WERI-Rb-1 (cell line): ENCODE data around the gene EHD2.
A peak's percentile ranks its signal among the peaks of the same experiment; 100 is the strongest.
"Not testable (repeated sequence)": the region's sequence is repeated elsewhere in the genome, so short reads cannot be mapped to it uniquely, and the experiment has no call there.

ENCODE experiments used
- DNase-seq: peaks from one replicate; pipeline ENCODE4 v3.0.0-alpha.2; 2020
- H3K27ac ChIP-seq: fragments of 250-450 bp; sonication (Bioruptor Pico); 2 replicates; pipeline ENCODE4 v1.5.1; 2020; ENCODE audit warnings: mild to moderate bottlenecking, moderate library complexity
- H3K27me3 ChIP-seq: fragments of 250-450 bp; sonication (Bioruptor Pico); 2 replicates; pipeline ENCODE4 v1.5.1; 2021; ENCODE audit warnings: mild to moderate bottlenecking, low read depth, moderate library complexity; ENCODE audit not compliant: insufficient read depth, severe bottlenecking
- H3K36me3 ChIP-seq: fragments of 250-450 bp; sonication (Bioruptor Pico); 2 replicates; pipeline ENCODE4 v1.5.1; 2020; ENCODE audit warnings: mild to moderate bottlenecking, moderate library complexity
- H3K4me3 ChIP-seq: 2 replicates; pipeline ENCODE4 v1.5.1; 2011; ENCODE audit warnings: low read depth, mild to moderate bottlenecking, control low read depth, low read length
- H3K9me3 ChIP-seq: fragments of 250-450 bp; sonication (Bioruptor Pico); 2 replicates; pipeline ENCODE4 v1.5.1; 2021; ENCODE audit warnings: mild to moderate bottlenecking, moderate library complexity; ENCODE audit not compliant: severe bottlenecking
- CTCF ChIP-seq: IDR thresholded peaks from 2 replicates; pipeline ENCODE4 v1.5.1; 2011; ENCODE audit warnings: low read depth, mild to moderate bottlenecking, control low read depth, inconsistent platforms, low read length

Gene EHD2

GRCh38 chr19:47741544-47742140, 28.4 kb downstream of the EHD2 start:
- no peak overlapping the region for H3K4me3 ChIP-seq
- H3K9me3 ChIP-seq, result peaks cover 2% of the 10 kb centered on the region
- peaks cover 4% of the 10 kb centered on the region for H3K36me3 ChIP-seq
- no peak for DNase-seq
- no peak overlapping the region for H3K27ac ChIP-seq
- no peaks in the 10 kb centered on the region for H3K27me3 ChIP-seq
- TF ChIP-seq CTCF, result no peak

GRCh38 chr19:47742634-47743033, 29.4 kb downstream of the EHD2 start:
- H3K27ac ChIP-seq, result no peak overlapping the region
- no peak for DNase-seq
- peaks cover 12% of the 10 kb centered on the region for H3K36me3 ChIP-seq
- no peaks in the 10 kb centered on the region for H3K27me3 ChIP-seq
- H3K4me3 ChIP-seq, result no peak overlapping the region
- H3K9me3 ChIP-seq, result peaks cover 2% of the 10 kb centered on the region
- no peak for TF ChIP-seq CTCF

- TF ChIP-seq CTCF, result no peak
- no peaks in the 10 kb centered on the region for H3K27me3 ChIP-seq
These were observed 32.0 kb downstream of the EHD2 start, which contains the start of gene NOP53 for GRCh38 chr19:47745010-47745901. Gene NOP53 (plus strand): TSS chr19:47745546. CDS start chr19:47745560, 14 bp downstream.

GRCh38 chr19:47746129-47746528, 32.9 kb downstream of the EHD2 start:
- DNase-seq, H3K9me3 ChIP-seq, H3K27me3 ChIP-seq, H3K27ac ChIP-seq: not testable (repeated sequence)
- Histone ChIP-seq H3K4me3 (peak overlapping the region; percentile 82), H3K36me3 (peaks cover 45% of the 10 kb centered on the region)

More at GRCh38 chr19:47745010-47745901, 32.0 kb downstream of the EHD2 start, which contains the start of gene NOP53:
- H3K9me3 ChIP-seq, result peaks cover 2% of the 10 kb centered on the region
- peak within 1 kb of the TSS; percentile 97 for H3K27ac ChIP-seq
- H3K4me3 ChIP-seq, result peak within 1 kb of the TSS; percentile 82
- peak; percentile 96 for DNase-seq
- peaks cover 36% of the 10 kb centered on the region for H3K36me3 ChIP-seq

GRCh38 chr19:47749326-47749725, 36.1 kb downstream of the EHD2 start:
- Histone ChIP-seq H3K36me3 (peaks cover 71% of the 10 kb centered on the region), H3K27me3 (no peaks in the 10 kb centered on the region), H3K4me3 (no peak overlapping the region), H3K27ac (no peak overlapping the region), H3K9me3 (peaks cover 2% of the 10 kb centered on the region)
- no peak for TF ChIP-seq CTCF
- no peak for DNase-seq

GRCh38 chr19:47750752-47751151, 37.5 kb downstream of the EHD2 start:
- Histone ChIP-seq H3K4me3 (no peak overlapping the region), H3K27ac (no peak overlapping the region), H3K9me3 (no peaks in the 10 kb centered on the region), H3K36me3 (peaks cover 82% of the 10 kb centered on the region), H3K27me3 (no peaks in the 10 kb centered on the region)
- no peak for TF ChIP-seq CTCF
- DNase-seq, result no peak
